Activated naive CD4-positive, alpha-beta T cell treated with Interleukin-2 at 50 U/mL for 16 hours (primary cell): ENCODE data around the gene MERTK.
"Not testable (repeated sequence)": the region's sequence is repeated elsewhere in the genome, so short reads cannot be mapped to it uniquely, and the experiment has no call there.

Source experiments
- DNase-seq: peaks from one replicate; pipeline ENCODE4 v3.0.0-alpha.2; 2020

MERTK gene

DNA sequence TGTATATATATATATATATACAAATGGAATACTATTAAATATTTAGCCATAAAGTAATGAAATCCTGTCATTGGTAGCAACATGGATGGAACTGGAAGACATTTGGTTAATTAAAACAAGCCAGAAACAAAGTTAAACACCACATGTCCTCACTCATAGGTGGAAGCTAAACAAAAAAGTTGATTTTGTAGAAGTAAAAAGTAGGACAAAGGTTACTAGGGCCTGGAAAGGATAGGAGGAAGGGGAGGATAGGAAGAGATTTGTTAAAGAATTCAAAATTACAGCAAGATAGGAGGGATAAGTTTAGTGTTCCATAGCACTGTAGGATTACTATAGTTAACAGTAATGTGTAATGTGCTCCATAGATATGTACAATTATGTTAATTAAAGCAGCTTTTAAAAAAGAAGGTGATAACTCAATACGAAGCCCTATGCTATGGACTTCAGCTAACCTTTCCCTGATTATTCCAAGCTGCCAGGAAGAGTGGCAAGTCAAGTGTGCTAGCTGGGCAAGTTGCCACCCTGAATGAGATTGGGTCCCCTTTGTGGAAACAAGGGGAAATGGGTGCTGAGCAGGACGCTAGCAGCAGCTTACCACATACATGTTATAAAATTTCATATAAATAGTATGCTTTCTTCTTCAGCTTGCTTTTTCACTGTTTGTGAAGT lies 12.3 kb downstream of the MERTK start:
- DNase-seq: no peak

DNA sequence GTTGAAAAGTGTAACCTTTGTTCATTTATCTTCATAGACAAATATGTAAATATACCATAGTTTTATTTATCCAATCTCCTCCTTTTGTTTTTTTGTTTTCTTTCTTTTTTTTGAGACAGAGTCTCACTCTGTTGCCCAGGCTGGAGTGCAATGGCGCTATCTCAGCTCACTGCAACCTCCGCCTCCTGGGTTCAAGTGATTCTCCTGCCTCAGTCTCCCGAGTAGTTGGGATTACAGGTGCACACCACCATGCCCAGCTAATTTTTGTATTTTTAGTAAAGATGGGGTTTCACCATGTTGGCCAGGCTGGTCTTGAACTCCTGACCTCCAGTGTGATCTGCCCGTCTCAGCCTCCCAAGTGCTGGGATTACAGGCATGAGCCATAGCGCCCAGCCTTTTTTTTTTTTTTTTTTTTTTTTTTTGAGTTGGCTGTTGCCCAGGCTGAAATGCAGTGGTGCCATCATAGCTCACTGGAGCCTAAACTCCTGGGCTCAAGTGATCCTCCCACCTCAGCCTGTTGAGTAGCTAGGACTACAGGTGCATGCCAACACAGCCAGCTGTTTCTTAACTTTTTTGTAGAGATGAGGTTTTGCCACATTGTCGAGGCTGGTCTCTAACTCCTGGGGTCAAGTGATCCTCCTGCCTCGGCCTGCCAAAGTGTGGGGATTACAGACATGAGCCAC lies 13.0 kb downstream of the MERTK start:
- not testable (repeated sequence) for DNase-seq

DNA sequence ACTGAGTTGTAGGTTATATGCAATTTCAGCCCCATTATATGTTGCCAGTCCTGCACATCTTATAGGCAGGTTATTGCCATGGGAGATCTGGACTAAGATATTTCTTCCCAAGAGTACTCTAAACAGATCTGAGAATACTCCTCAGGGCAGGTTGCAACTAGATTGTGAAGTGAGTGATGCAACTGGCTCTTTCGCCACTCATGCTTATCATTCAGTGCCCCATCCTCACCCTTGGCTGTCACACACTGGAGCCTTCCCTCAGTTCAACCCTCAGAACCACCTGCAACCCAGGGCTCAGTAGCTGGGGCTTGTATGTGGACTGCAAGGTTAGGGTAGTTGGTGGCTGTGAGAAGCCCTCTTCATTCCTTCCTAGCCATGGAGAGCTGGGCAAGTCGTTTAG lies 14.1 kb downstream of the MERTK start:
- no peak for DNase-seq

DNA sequence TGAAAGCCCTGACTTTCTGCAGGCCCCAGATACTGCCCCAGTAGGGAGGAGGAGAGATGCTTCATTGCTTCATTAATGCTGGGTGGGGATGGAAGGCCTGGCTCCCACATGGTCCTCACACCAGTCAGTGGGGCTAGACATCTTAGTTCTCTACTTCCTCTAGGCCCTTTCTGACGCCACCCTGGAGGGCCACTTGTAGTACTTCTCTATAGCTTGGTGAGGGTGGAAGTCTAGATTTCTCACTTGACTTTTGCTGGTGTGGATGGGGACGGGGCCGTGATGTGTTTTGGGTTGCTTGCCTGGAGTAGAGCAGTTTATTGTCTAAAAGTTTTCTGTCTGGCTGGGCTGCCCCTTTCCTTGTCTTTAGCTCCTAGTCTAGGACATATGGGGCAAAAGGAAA lies 18.7 kb downstream of the MERTK start:
- no peak for DNase-seq

DNA sequence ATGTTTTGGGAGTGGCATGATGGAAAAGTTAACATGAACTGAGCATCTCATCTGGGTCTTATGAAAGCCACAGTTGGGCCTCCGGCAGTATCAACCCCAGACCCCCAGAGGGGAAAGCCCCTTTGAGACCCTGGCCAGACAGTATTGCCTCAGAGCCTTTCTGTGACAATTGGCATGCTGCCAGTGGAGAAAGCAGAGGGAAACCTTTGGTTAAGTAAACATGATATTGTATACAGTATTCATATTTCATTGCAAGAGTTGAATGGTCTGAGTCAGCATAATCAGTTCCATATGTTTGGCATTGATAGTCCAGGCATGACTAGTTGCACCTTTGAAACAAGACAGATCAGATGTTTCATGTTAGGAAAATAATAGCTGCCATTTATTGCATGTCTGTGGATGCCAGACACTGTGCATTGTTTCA lies 20.0 kb downstream of the MERTK start:
- no peak for DNase-seq

DNA sequence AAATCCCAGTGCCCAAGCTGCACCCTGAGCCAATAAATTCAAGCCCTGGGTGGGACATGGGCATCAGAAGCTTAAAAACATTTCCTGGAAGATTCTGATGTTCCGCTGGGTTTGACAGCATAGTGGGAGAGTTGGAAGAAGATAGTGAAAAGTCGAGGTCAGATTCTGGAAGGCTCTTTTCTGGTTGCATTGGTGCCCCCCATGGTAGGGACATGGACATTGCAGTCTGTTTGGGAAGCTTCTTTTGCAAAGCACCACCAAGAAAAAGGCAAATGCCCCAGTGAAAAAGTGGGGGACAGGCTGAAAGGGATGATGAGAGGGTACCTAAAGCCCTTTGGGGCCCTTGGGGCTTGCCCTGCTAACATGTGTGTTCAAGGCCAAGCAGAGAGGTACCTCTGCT lies 21.0 kb downstream of the MERTK start:
- DNase-seq: no peak

DNA sequence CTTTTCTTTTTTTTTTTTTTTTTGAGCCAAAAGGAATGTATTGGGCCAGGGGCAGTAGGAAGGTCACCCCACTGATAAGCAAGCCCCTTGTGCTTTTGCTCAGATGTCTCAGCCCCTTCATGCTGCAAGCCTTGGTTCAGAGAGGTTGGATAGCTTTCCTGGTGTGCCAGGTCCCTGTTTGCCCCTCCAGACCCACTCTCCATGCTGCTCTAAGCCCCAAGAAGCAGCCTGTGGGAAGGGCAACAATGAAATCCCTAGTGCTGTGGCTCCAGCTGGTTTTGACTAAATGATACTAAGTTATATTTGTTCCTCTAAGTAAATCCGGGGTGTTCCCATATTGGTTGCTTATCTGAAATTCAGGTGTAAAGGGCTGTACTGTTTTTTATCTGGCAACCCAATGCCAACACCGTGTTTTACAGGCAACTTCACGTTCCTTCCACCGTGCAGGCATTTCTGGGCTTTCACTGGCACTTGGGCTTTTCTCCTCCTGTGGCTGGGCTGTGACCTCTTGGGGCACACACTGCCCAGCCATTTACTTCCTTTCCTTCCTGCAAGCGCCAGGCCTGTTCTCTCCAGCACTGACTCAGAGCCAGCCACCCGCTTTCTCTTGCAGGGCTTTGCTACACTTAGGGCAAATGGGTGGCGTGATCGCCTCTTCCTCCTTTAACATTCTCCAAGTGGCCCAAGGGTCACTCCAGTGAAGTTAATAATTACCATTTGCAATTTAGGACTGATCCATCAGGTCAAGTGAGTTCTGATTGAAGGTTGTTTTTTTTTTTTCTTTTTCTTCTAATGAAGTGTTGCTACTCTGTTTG lies 21.6 kb downstream of the MERTK start:
- no peak for DNase-seq

DNA sequence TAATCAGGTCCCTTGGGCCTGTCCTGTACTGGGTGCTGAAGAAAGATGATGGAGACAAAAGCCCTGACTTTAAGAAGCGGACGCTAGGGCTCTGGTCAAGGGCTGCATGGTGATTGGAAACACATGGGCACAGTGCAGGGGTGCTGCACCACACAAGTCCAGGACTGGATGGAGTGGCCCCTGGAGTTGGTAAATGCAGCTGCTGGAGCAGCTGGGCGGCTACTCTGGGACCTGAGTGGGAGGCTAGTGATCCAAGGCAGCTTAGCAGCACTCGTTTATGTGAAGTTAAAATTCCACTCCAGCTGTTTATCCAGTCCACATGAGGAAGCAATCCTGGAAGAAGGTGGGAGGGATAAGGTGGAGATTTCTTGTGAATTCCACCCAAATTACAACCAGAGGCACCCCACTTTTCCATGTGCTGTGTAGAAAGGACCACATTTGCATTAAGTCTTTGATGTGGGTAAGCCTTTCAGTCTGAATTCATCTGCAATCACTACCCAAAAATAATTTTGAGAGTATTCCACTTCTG lies 24.9 kb downstream of the MERTK start:
- no peak for DNase-seq

DNA sequence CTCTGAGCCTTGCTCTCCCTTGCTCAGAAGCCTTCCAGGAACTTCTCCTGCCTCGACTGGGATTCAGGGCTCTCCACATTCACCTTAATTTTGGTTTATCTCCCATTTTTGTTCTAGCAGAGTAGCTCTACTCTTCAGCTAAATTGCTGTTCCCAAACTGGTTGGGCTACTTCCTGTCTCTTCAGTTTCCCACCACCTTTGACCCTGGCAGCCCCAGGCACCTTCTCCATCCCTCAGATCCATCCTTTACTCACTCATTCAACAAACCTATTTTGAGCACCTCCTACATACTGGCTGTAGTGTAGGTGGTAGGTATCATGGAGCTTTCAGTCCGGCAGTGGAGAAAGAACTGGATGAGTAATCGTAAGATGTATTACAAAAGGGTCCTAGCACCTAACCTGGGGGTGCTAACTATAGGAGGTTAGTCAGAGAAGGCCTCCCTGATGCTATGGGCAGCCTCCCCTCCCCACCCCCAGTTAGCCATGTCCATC lies 26.3 kb downstream of the MERTK start:
- no peak for DNase-seq

DNA sequence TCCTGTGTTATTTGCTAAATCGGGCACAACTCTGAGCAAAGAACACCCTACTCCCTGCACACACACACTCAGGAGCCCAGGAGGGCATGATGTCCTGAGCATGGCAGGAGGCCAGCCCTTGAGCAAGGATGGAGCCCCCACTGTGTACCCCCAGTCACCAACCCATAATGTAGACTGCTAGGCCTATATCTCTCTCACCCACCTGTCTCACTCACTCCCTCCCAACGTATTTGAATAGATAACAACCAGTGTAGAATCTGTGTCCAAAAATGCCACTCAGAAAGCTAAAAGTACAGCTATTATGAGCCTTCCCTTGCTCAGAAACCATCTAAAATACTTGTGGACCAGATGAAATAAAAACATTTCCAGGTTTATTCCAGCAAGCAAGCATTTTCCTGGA lies 29.3 kb downstream of the MERTK start:
- DNase-seq: no peak

DNA sequence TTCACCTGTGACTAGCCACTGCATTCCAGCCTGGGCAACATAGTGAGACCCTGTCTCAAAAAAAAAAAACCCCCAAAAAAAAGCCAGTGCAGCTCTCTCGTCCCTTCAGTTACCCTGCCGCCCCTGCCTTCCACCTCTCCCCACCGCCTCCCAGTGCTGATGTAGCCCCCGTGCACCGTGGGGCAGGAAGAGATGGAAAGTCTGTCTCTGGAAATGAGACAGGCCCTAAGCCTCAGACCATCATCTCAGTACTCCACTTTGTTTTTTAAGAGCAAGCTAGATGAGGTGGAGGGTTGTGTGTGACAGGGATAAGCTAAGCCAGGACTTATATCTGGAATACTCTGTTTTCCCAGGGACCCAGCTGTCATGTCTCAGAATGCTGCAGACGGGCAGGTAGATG lies 32.0 kb downstream of the MERTK start:
- no peak for DNase-seq

DNA sequence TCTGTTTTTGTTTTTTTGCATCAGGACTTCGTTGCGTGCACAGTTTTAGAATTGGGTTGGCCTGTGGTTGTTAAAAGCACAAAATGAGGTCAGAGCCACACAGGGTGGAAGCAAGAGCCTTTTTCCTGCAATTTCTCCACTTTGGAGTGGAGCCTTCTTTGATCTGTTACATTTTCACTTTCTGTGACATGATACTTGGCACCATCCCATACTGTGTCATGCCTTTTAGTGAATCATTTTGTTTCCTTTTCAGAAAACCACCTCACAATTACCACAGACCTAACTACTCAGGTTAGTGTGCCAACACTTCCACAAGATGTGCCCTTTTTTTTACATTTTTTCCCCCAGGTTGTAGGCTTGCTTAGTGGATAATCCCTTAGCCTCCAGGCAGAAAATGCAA lies 32.5 kb downstream of the MERTK start:
- no peak for DNase-seq

DNA sequence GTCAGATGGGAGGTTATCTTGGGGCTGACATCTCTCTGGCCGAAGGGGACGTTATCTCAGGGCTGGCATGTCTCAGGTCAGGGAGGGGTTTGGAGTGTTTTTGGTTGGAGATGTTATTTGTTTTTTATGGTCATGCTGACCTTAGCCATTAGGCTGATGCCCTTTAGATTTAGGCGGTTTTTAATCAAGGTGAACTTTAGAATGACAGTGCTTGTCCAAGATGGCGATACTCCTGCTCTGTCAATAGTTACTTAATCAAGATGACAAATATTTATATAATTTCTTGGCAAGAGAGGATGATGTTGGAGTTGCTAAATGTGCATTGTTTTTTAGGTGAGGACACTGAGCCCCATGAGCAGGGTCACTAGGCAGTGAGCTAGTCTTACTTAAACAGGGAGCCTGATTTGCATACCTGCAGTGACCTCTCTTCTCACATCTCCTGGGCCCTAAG lies 34.5 kb downstream of the MERTK start:
- no peak for DNase-seq

DNA sequence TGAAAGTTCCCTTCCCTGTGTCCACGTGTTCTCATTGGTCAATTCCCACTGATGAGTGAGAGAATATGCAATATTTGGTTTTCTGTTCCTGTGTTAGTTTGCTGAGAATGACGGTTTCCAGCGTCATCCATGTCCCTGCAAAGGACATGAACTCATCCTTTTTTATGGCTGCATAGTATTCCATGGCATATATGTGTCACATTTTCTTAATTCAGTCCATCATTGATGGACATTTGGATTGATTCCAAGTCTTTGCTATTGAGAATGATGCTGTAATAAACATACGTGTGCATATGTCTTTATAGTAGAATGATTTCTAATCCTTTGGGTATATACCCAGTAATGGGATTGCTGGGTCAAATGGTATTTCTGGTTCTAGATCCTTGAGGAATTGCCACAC lies 35.5 kb downstream of the MERTK start:
- not testable (repeated sequence) for DNase-seq

DNA sequence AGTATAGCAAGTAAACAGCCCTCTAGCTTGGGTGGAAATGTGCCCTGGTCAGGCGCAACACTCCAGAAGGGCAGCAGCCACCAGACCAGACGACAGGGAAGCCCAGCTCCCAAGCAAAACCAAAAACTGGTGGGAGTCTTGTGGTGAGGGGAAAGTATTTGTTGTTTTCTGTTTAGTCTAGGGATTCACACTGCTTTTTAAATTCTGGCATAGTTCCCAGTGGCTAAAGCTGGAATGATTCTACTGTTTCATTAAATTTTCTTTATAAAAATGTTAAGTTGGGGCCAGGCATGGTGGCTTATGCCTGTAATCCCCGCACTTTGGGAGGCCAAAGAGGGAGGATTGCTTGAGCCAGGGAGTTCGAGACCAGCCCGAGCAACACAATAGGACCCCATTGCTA lies 38.5 kb downstream of the MERTK start:
- no peak for DNase-seq

DNA sequence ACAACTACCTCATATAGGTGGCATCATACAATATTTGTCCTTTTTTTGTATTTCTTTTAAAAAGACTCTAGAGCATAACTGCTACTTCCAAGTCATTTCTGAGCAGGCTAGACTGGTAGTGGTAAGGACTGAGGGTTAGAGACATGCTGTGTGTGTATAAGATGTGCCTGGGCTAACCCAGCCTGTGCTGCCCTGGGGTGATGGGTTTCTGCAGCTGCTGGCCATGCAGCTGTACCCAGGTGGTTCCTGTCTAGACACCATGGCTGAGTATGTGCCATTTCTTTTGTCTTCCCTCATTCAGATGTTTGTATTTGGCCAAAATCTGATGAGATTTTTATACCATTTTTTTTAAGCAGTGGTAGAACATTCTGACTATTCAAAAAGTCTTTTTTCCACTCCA lies 40.0 kb downstream of the MERTK start:
- no peak for DNase-seq

DNA sequence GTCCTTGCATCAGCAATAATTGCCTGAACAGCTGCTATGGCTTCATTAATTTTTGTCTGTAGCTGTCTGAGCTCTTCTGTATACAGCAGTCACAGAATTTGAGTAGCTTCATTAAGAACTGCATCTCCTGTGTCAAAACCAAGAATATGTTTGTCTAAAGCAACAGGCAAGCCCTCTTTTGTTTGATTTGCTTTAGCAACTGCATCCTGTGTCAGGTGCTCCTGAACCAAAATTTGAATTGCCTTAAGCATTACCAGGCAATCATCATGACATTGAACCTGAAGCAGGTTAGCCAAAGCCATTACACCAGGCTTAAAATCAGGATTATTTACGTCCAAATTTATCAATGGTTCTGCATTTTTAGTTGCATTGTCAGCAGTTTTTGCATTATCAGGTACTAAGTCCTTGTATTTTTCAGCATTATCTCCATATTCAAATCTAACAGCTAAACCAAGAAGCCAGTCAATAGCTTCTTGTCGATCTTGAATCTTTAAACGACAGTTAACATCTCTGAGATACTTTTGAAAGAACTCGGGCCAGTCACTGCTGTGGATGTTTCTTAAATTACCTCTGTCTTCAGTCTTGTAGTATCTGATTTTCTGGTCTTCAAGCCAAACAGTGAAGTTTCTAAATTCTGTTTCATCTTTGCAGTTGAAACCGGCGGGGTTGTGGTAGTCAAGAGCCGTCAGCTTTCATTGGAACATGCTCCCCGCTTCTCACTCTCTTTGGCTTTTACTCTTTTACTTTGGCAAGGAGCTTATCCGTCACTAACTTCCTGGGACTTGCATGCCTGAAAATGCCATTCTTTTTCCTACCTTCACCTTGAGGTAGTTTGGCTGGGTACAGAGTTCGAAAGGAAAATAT lies 42.2 kb downstream of the MERTK start:
- no peak for DNase-seq

DNA sequence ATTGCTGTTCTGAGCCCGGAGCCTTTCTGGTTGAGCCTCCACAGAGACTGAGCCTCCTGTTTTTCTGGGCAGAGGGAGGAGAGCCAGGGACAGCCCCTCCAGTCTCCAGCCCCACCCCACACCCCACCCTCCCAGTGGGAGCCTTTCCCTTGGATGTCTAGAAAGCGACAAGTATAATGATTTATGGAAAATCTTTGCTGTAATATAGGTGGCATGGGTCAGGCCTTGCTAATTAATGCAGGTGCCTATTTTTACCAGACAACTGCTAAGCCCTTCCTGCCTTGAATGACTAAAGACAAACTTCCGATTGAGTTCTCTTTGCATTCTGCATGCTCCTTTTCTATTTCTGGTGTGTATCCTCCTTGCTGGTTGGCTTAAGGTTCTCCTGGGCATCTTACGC lies 43.1 kb downstream of the MERTK start:
- no peak for DNase-seq

DNA sequence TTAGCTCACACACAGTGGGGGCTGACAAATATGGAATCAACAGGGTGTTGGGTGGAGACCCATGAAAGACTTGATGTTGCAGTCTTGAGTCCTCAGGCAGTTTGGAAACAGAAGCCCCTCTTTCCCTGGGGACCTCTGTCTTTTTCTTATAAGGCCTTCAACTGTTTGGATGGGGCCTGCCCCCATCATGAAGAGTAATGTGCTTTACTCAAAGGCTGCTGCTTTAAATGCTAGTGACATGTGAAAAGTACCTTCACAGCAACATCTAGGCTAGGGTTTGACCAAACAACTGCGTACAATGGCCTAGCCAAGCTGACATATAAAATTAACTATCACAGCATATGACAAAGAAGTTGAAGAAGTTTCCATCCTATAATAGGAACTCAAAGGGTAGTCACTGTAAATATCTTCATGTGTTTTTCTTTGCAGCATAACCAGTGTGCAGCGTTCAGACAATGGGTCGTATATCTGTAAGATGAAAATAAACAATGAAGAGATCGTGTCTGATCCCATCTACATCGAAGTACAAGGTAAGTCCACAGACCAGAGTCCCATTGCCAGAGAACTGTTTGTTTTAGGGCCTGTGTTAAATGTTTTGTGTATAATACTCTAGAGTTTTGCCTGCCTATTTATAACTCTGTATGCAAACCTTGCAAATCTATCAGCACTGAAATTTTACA lies 46.3 kb downstream of the MERTK start:
- no peak for DNase-seq

DNA sequence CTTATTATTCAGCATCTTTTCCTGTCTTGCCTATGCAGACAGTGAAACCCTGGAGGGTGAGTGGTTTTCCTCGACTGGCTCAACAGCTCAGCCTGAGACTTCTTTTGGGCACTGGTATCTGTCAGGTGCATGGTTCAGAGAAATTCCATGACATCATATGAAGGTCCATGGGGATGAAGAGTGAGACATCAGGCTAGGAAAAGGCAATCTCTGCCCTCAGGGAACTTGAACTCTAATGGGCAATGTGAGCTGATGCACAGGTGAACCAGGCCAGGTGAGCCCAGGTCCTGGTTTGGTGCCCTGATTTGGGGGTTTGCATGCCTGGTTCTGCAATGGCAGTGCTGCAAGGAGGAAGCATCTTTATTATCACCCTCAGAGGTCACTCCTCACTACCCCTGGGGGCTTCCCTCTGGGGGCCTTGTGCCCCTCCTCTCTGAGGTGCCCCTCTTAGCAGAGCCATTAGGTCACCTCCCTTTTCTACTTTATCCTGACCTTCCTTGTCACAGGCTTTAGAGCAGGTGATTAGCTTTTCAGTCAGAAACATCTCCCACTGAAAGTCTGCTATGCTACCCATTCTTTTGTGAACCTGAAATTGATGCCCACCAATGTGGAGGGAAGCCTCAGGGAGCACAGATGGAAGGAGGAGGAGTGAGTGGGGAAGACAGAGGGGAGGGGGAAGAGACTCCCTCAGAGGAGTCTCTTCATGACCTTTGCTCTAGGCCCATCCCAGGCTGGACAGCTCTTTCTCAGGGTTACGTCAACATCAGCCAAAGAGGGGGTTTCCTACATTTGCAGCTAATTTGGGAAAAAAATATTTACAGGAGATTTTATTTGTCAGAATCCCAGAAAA lies 47.3 kb downstream of the MERTK start:
- no peak for DNase-seq
